ENCODE measurements around the gene ATP6V1G1.

GRCh38 chr9:114627553-114627952 lies 40.0 kb downstream of the ATP6V1G1 start:
- TF ChIP-seq YY1 (IDR thresholded peaks at IDR 0.05; ENCODE audit: insufficient read depth, insufficient read length) (no peak), ZNF274 (IDR thresholded peaks at IDR 0.05; ENCODE audit: low read depth, low read length) (no peak), SUZ12 (IDR thresholded peaks at IDR 0.05; ENCODE audit: extremely low read depth, insufficient read depth, insufficient read length) (no peak)
